Embryonic facial prominence (tissue), 1 donor: ENCODE measurements around the gene KLHL29.
A peak's percentile ranks its signal among the peaks of the same experiment; 100 is the strongest.
"Not testable (repeated sequence)": the region's sequence is repeated elsewhere in the genome, so short reads cannot be mapped to it uniquely, and the experiment has no call there.

ENCODE experiments used
- DNase-seq: peaks from one replicate; pipeline ENCODE4 v3.0.0-alpha.2; 2016; ENCODE audit errors: extremely low spot score

Gene KLHL29

DNA sequence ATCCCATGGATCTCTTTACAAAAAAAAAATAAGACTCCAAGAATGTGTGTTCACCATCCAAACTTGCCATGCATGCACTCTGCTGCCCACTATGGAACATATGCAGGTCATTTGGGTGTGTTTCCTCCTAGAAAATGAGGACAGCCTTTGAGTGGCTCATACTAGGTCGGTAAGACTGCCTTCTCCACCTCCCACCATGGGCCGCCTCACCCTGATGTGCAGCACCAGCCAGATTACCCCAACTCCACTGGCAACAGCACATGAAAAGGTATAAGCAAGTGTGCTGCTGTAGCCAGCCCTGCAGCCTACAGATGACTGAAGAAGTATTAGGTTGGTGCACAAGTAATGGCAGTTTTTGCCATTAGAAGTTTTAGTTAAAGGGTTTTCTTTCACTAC lies 327.8 kb downstream of the KLHL29 start:
- no peak for DNase-seq

DNA sequence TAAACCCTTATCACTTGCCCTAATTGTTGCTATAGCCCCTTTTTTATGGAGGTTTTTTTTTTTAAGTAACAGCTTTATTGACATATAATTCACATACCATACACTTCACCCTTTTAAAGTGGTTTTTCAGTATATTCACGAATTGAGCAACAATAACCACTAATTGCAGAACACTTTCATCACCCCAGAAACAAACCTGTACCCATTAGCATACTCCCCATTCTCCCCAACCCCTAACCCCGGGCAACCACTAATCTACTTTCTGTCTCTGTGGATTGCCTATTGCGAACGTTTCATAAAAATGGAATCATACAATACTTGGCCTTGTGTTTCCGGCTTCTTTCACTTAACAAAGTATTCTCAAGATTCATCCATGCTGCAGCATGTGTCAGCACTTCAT lies 328.4 kb downstream of the KLHL29 start:
- DNase-seq = no peak

DNA sequence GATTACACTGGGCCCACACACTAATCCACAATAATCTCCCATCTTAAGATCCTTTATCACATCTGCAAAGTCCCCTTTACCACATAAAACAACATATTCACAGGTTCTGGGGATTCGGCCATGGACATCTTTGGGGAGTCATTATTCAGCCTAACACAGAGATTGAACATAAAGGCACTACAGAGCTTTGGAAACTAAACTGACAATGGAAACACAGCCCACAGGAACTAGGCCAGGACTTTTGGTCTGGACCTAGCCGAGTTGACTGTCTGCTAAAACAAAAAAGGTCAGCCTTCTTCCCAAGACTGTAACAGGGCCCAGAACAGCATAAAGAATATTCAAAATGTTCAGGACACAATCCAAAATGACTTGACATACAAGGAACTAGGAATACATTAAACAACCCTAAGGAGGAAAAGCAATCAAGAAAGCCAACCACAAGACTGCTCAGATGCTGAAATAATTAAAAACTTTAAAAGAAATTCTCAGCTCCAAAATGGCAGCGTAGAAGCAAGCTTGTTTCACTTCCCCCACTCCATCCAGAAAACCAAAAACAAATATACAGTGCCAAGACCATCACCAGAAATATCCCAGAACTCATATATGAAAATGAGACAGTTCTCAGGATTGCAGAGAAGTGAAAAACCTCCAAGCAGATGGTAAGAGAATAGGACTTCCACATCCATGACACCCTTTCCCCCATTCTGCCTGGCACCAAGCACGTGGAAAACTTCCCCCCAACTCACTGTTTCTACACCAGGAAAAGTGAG lies 334.1 kb downstream of the KLHL29 start:
- no peak for DNase-seq

DNA sequence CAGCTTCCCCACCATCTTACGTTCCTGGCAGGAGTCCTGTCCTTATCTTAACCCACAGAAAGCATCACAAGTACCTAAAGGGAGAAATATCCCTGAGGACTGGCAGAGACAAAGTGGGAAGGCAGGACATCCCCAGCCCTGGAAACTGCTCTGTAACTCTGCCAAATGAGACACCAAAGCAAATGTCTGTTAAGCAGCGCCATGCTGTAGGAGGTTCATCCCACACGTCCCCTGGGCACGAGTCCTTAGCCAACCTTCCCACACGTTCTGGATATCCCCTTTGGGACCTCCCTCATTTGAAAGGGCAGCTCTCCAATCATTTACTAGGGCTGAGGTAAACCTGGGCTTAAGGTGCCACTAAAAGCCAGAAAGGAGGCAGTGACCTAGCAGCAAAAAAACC lies 334.7 kb downstream of the KLHL29 start:
- DNase-seq = no peak

DNA sequence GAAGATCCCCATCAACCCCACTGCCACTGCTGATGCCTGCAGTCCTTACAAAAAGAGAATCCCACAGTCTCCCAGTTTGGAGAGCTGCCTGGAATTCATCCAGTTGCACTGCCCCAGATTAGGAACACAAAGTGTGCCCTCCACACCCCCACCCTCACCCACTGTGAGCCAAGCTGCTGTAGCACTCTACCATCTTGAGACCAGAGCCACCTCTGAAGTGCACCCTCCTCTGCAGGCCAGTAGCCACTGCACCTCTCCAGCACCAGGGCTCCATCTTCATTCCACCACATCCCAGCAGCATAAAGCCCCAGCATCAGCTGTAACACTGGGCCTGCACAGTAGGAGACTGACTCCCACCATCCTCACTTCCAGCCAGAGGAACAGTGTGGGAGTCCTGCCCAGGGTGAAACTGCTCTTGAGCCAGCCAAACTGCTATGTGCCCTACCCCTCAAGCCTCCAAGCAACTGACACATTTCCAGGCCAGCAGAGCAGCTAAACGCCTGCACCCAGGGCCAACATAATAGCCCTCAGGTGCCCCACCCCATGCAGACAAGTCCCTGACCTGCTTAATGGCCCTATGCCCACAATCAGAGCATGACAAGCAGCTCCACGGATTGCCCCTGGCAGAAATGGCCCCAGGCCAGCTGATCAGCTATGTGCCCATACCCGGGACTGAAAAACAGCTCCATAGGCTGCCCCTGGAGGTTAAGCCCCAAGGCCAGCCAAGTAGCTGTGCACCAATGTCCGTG lies 335.9 kb downstream of the KLHL29 start:
- DNase-seq = no peak

DNA sequence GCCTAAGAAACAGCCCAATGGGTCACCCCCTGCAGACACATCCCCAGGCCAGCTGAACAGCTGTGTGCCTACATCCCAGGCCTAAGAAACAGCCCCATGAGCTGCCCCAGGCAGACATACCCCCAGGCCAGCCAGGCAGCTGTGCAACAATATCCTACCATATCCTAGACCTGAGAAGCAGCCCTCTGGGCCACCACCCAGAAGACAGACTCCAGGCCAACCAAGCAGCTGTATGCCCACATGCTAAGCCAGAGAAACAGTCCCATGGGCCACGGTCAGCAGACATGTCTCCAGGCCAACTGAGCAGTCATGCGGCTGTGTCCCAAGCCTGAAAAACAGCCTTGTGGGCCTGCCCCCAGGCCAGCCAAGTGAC lies 336.5 kb downstream of the KLHL29 start:
- no peak for DNase-seq

DNA sequence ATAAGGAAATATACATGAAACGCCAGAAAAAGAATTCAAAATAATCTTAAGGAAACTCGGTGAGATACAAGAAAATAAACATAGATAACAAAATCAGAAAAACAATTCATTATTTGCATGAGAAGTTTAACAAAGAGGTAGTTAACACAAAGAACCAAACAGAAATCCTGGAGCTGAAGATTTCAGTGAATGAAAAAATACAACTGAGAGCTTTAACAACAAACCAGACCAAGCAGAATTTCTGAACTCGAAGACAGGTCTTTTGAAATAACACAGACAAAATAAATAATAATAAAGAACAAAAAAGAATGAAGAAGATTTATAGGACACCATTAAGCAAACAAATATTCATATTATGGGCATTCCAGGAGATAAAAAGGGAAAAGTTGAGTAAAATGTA lies 337.3 kb downstream of the KLHL29 start:
- DNase-seq = no peak

DNA sequence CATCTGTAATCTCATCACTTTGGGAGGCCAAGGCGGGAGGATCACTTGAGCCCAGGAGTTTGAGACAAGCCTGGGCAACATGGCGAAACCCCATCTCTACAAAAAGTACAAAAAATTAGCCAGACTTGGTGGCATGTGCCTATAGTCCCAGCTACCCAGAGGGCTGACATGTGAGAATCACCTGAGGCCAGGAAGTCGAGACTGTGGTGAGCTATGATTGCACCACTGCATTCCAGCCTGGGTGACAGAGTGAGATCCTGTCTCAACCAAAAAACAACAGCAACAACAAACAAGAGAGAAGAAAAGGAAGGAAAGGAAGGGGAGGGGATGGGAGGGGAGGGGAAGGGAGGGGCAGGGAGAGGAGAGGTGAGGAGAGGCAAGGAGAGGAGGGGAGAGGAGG lies 338.1 kb downstream of the KLHL29 start:
- DNase-seq = not testable (repeated sequence)

DNA sequence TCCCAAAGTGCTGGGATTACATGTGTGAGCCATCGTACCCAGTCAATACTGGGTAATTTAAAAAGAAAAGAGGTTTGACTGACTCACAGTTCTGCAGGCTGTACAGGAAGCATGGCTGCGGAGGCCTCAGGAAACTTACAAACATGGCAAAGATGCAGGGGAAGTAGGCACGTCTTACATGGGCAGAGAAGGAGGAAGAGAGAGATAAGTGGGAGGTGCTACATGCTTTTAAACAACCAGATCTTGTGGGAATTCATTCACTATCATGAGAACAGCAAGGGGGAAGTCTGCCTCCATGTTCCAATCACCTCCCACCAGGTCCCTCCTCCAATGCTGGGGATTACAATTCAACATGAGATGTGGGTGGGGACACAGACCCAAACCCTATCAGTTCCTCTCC lies 349.4 kb downstream of the KLHL29 start:
- no peak for DNase-seq

DNA sequence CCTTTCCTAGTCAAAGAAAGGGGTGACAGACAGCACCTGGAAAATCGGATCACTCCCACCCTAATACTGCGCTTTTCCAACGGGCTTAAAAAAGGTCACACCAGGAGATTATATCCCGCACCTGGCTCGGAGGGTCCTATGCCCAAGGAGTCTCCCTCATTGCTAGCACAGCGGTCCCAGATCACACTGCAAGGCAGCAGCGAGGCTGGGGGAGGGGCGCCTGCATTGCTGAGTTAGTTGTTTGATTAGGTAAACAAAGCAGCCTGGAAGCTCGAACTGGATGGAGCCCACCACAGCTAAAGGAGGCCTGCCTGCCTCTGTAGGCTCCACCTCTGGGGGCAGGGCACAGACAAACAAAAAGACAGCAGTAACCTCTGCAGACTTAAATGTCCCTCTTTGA lies 351.8 kb downstream of the KLHL29 start:
- not testable (repeated sequence) for DNase-seq

DNA sequence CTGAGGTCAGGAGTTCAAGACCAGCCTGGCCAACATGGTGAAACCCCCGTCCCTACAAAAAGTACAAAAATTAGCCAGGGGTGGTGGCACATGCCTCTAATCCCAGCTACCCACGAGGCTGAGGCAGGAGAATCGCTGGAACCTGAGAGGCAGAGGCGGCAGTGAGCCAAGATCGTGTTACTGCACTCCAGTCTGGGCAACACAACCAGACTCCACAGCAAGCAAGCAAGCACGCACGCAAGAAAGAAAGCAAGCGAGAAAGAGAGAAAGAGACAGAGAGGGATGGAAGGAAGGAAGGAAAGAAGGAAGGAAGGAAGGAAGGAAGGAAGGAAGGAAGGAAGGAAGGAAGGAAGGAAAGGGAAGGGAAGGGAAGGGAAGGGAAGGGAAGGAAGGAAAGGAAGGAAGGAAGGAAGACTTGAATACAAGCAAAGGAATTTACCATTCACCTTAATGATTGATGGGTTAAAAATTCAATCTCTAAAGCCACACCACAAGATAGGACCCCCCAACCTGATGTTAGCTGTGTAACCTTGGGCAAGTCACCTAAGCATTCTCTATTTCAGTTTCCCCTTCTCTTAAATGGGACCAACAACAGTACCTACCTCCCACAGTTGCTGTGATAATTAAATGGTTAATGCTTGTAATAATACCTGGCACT lies 360.2 kb downstream of the KLHL29 start:
- no peak for DNase-seq

DNA sequence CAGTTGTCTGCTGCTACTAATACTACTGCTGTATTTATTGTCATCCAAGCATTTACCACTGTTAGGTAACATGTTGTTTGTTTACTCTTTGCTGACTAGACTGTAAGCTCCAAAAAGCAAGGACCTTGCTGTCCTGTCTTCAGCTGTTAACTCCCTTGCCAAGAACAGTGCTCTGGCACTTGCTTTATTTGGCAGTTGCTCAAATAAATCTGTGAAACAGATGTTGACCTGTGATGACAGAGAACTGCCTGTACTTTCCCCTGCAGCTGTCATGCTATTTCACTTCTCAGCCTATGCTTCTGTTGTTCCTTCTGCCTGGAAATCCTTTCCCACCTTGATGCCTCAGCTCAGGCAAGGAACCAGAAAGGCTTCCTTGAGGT lies 360.7 kb downstream of the KLHL29 start:
- peak; percentile 30 for DNase-seq

DNA sequence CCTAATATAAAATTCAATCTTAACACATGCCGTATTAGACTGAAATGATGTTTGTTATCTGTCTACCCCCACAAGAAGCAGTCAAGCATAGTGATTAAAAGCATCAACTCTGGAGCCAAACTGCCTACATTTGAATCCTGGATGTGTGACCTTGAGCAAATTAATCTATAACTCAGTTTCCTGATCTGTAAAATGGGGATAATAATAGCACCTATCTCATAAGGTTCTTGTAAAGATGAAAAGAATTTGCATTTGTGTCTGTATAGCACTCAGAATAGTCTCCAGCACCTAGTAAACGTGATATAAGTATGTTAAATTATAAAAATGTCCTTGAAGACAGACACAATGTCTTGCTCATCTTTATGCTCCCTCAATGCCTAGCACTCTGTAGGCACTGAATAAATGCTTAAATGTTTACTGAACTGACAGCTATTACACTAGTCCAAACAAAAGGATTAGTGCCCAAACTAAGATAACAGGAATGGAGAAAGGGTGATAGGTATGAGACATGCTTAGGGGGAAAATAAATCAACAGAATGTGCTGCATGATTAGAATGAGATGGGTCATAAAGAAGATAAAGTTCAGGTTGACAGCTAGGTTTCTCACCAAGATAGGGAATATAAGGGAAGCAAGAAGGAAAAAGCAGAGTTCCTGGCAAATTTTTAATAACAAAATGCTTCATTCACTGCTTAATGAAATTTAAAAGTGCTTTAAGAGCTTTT lies 361.3 kb downstream of the KLHL29 start:
- no peak for DNase-seq

DNA sequence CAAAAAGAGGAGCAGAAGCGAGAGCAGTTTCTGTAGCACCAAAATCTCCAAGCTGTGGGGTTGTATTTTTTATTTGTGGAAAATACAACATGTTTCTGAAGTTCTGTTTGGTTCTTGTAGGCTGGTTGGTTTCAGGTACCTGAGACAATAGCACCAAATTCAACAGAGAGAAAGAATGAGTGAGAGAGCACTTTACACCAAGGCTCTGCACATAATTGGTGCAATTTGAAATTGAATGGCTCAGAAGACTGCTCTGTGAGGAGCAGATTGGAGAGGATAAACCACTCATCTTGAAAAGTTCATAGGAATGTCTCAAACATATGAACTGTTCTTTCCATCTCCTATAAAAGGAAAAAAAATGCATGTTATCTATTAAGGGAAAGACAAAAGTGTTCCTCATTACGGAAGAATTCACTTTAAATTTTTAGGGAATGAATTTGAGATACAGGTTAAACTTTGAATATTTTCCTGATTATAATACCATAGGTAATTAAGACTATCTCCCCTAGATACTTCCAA lies 366.8 kb downstream of the KLHL29 start:
- no peak for DNase-seq

DNA sequence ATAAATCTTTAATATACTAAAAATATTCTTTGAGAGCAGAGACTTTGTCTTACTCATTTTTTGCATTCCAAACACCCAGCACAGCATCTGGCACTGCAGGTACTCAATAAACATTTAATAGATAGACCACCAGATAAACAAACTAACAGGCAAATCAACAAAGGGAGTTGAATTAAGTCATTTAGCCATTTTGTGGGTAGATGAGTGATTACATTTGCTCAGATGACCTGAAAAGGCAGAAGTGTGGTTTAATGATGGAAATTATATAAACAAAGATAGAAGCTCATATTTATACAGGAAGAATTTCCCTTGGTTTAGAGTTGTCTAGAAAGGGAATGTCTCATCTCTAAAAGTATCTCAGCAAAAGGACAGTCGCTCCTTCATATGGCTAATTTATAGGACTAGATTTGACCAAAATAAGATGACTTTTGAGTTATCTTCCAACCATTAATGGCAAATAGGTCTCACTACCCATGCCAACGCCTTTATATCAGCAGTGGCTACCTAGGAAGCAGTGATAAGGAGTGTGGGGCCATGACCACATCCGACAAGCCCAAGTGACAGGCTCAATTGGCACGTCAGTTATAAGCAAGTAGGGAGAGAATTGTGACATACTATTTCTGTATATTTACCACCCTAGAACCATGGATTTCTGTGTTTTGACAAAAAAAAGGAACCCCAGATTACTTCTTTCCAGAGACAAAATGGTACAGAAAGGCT lies 368.5 kb downstream of the KLHL29 start:
- no peak for DNase-seq

DNA sequence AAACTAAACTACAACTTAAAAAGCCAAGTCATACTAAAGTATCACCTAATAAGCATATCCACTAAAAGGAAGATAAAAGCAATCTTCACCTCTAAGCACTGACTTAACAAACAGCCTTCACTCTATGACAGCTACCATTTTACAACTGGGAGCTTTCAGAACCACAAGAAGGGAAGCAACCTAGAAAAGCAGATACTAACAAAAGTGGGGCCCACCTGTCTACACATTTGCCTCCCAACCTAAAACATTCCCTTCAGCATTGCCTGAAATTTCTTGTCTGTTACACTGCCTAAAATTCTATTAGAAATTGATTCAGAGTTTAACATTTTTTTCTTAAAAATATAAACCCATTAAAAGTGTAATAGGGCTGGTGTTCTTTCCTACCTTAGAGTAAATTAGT lies 370.0 kb downstream of the KLHL29 start:
- DNase-seq = no peak

DNA sequence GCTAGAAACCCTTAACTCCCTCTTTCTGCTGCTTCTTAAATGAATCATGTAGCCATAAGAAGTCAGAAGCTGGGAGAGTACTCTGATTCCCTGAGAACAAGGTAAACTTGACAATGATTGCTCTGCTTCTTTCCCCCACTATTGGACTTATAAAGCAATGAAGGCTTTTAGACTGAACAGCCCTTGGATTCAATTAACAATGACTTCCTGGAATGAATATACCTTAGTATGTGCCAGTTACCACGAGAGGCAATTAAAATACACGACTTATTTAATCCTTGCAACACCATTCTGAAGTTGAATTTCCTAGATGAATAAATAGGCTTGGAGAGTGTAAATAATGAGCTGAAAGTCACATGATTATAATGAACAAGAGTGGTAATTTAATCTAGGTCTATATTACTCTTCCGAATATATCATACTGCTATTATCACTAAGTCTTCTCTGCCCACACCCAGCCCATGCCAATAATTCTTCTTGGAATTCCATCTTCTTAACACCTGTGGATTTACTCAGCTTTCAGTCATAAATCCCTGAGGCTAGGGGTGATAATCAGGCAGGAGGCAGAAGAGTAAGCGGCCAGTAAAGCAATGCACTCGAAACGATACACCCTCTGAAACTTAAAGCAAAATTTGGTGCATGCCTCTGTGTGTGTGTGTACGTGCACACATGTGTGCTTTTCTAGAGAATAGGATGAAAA lies 371.8 kb downstream of the KLHL29 start:
- DNase-seq = no peak

DNA sequence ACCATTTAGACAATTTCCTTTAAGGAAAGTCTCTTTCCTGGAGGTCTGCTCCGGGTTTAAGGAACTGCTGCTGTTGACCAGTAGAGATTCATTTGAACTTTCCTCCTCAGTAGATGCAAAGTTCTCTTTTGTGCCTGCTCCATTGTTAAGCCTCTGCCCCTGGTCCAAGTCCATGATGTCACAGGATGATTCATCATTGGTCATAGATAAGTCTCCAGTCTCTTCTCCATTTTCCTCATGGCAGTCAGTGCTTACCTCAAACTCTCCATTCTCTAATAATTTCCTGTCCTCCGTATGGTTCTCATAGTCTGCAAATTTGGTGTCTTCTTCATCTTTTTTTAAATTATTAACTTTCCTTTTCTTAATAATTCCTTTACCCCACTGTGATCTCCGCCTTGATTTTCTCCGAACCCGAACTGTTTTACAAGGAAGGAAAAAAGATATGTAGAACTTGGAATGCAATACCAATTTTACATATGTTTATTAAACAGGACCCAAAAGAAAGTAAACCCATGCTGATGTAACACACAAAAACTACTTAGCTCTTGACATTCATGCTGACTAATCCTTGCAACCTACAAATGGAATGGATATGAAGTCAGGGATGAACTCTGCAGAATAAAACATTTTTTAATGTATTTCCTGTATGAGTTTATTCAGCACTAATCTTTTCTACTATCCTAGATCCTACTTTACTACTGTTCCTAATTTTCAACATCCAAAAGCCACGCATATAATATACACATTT lies 372.9 kb downstream of the KLHL29 start:
- DNase-seq = no peak
